ENCODE data around the gene PLEKHN1. TPM values are rescaled to one million over a fixed set of nuclear protein-coding genes. Genes with fewer than 3 reads are reported as not detected.

PLEKHN1 gene
- total and polyA plus RNA-seq, 2 donors from 2014 or later, result 14.3 TPM; not detected in 1

- no peaks in the 10 kb centered on the region for H3K27me3 ChIP-seq (ENCODE audit: control insufficient read depth, insufficient read depth, low read length)
- H3K36me3 ChIP-seq (ENCODE audit: control insufficient read depth in 2 of 3, insufficient read depth in 3 of 3, low read length in 3 of 3), result no peaks in the 10 kb centered on the region
- H3K27ac ChIP-seq (ENCODE audit: low read depth in 2 of 2, low read length in 2 of 2), result no peak overlapping the region
- TF ChIP-seq CTCF (IDR thresholded peaks at IDR 0.05; ENCODE audit: borderline replicate concordance, extremely low read depth, insufficient read depth), result no peak
- H3K9ac ChIP-seq (ENCODE audit: low read length in 3 of 3), result no peak overlapping the region
- H3K4me3 ChIP-seq (ENCODE audit: low read length in 3 of 3), result peak overlapping the region in 1 of 3 donors; percentile 46
- no peaks in the 10 kb centered on the region for H3K9me3 ChIP-seq (ENCODE audit: control insufficient read depth in 2 of 3, insufficient read depth in 1 of 3, low read length in 3 of 3)
- DNase-seq, result peak in 2 of 5 donors; percentile 80 to 91
- intact Hi-C loops (cut with DNase I), result no loop called here
- H3K4me1 ChIP-seq (ENCODE audit: control insufficient read depth in 2 of 3, insufficient read depth in 2 of 3, low read depth in 1 of 3, low read length in 3 of 3), result peaks cover 3 to 36% (median 4%) of the 10 kb centered on the region in 3 donors
- FAIRE-seq, result no peak
Measured at GRCh38 chr1:925561-926421, 40.5 kb upstream of the PLEKHN1 start.

- FAIRE-seq, result no peak
Measured at GRCh38 chr1:927234-927633, 39.0 kb upstream of the PLEKHN1 start.

GRCh38 chr1:927748-928147, 38.5 kb upstream of the PLEKHN1 start:
- H3K4me3 ChIP-seq (ENCODE audit: low read length in 3 of 3), result no peak overlapping the region
- TF ChIP-seq CTCF (IDR thresholded peaks at IDR 0.05; ENCODE audit: borderline replicate concordance, extremely low read depth, insufficient read depth), result no peak
- H3K36me3 ChIP-seq (ENCODE audit: control insufficient read depth in 2 of 3, insufficient read depth in 3 of 3, low read length in 3 of 3), result no peaks in the 10 kb centered on the region
- no peak for FAIRE-seq
- no peak overlapping the region for H3K9ac ChIP-seq (ENCODE audit: low read length in 3 of 3)
- peaks cover 0 to 22% (median 0%) of the 10 kb centered on the region in 3 donors for H3K4me1 ChIP-seq (ENCODE audit: control insufficient read depth in 2 of 3, insufficient read depth in 2 of 3, low read depth in 1 of 3, low read length in 3 of 3)
- no peak overlapping the region for H3K27ac ChIP-seq (ENCODE audit: low read depth in 2 of 2, low read length in 2 of 2)
- no peaks in the 10 kb centered on the region for H3K27me3 ChIP-seq (ENCODE audit: control insufficient read depth, insufficient read depth, low read length)
- no peak for DNase-seq
- intact Hi-C loops (cut with DNase I), result no loop called here
- no peaks in the 10 kb centered on the region for H3K9me3 ChIP-seq (ENCODE audit: control insufficient read depth in 2 of 3, insufficient read depth in 1 of 3, low read length in 3 of 3)

More at GRCh38 chr1:927234-927633, 39.0 kb upstream of the PLEKHN1 start:
- Histone ChIP-seq H3K9ac (ENCODE audit: low read length in 3 of 3) (no peak overlapping the region), H3K27me3 (ENCODE audit: control insufficient read depth, insufficient read depth, low read length) (no peaks in the 10 kb centered on the region), H3K9me3 (ENCODE audit: control insufficient read depth in 2 of 3, insufficient read depth in 1 of 3, low read length in 3 of 3) (no peaks in the 10 kb centered on the region), H3K36me3 (ENCODE audit: control insufficient read depth in 2 of 3, insufficient read depth in 3 of 3, low read length in 3 of 3) (no peaks in the 10 kb centered on the region), H3K4me3 (ENCODE audit: low read length in 3 of 3) (no peak overlapping the region), H3K27ac (ENCODE audit: low read depth in 2 of 2, low read length in 2 of 2) (no peak overlapping the region), H3K4me1 (ENCODE audit: control insufficient read depth in 2 of 3, insufficient read depth in 2 of 3, low read depth in 1 of 3, low read length in 3 of 3) (peaks cover 0 to 25% (median 0%) of the 10 kb centered on the region in 3 donors)
- TF ChIP-seq CTCF (IDR thresholded peaks at IDR 0.05; ENCODE audit: borderline replicate concordance, extremely low read depth, insufficient read depth), result no peak
- intact Hi-C loops (cut with DNase I), result no loop called here
- no peak for DNase-seq

Data from kidney (tissue), 14 donors.